ENCODE results near the gene SH3RF3.

The SH3RF3 gene

GRCh38 chr2:109341355-109342255 is 212.6 kb downstream of the SH3RF3 start:
- TF ChIP-seq SUZ12 (IDR thresholded peaks at IDR 0.05; ENCODE audit: extremely low read depth, insufficient read depth, insufficient read length): no peak
- TF ChIP-seq YY1 (IDR thresholded peaks at IDR 0.05; ENCODE audit: insufficient read depth, insufficient read length): no peak
- TF ChIP-seq ZNF274 (IDR thresholded peaks at IDR 0.05; ENCODE audit: low read depth, low read length): no peak
- peaks cover 18% of the 10 kb centered on the region; the same call in 1 of the 2 replicates for H3K9me3 ChIP-seq (ENCODE audit: insufficient read depth, low read length)
- DNase-seq (ENCODE audit: low read depth, low spot score): no peak
- H3K27me3 ChIP-seq (ENCODE audit: insufficient read depth, insufficient read length): no peaks in the 10 kb centered on the region
- no peak overlapping the region for H3K4me3 ChIP-seq (ENCODE audit: insufficient read length, low read depth)
- no peaks in the 10 kb centered on the region for H3K36me3 ChIP-seq (ENCODE audit: insufficient read depth, insufficient read length, low read length)
- no peak overlapping the region for H3K9ac ChIP-seq (ENCODE audit: insufficient read length, low read depth)
- H3K4me1 ChIP-seq (ENCODE audit: insufficient read depth, insufficient read length): no peaks in the 10 kb centered on the region

- Histone ChIP-seq H3K9me3 (ENCODE audit: insufficient read depth, low read length) (peaks cover 18% of the 10 kb centered on the region; the same call in 1 of the 2 replicates), H3K9ac (ENCODE audit: insufficient read length, low read depth) (no peak overlapping the region), H3K4me3 (ENCODE audit: insufficient read length, low read depth) (no peak overlapping the region), H3K27me3 (ENCODE audit: insufficient read depth, insufficient read length) (no peaks in the 10 kb centered on the region), H3K4me1 (ENCODE audit: insufficient read depth, insufficient read length) (no peaks in the 10 kb centered on the region), H3K36me3 (ENCODE audit: insufficient read depth, insufficient read length, low read length) (no peaks in the 10 kb centered on the region)
- DNase-seq (ENCODE audit: low read depth, low spot score): no peak
- no peak for TF ChIP-seq YY1 (IDR thresholded peaks at IDR 0.05; ENCODE audit: insufficient read depth, insufficient read length)
- no peak for TF ChIP-seq ZNF274 (IDR thresholded peaks at IDR 0.05; ENCODE audit: low read depth, low read length)
- TF ChIP-seq SUZ12 (IDR thresholded peaks at IDR 0.05; ENCODE audit: extremely low read depth, insufficient read depth, insufficient read length): no peak
Observed at GRCh38 chr2:109342256-109342850, 213.3 kb downstream of the SH3RF3 start.

- no peak for DNase-seq (ENCODE audit: low read depth, low spot score)
- H3K9me3 ChIP-seq (ENCODE audit: insufficient read depth, low read length): peaks cover 18% of the 10 kb centered on the region; the same call in 1 of the 2 replicates
- no peaks in the 10 kb centered on the region for H3K4me1 ChIP-seq (ENCODE audit: insufficient read depth, insufficient read length)
- no peak overlapping the region for H3K4me3 ChIP-seq (ENCODE audit: insufficient read length, low read depth)
- no peak for TF ChIP-seq ZNF274 (IDR thresholded peaks at IDR 0.05; ENCODE audit: low read depth, low read length)
- TF ChIP-seq YY1 (IDR thresholded peaks at IDR 0.05; ENCODE audit: insufficient read depth, insufficient read length): no peak
- no peak for TF ChIP-seq SUZ12 (IDR thresholded peaks at IDR 0.05; ENCODE audit: extremely low read depth, insufficient read depth, insufficient read length)
- no peaks in the 10 kb centered on the region for H3K27me3 ChIP-seq (ENCODE audit: insufficient read depth, insufficient read length)
- no peaks in the 10 kb centered on the region for H3K36me3 ChIP-seq (ENCODE audit: insufficient read depth, insufficient read length, low read length)
- H3K9ac ChIP-seq (ENCODE audit: insufficient read length, low read depth): no peak overlapping the region
Observed at GRCh38 chr2:109342930-109343329, 213.9 kb downstream of the SH3RF3 start.

DNA sequence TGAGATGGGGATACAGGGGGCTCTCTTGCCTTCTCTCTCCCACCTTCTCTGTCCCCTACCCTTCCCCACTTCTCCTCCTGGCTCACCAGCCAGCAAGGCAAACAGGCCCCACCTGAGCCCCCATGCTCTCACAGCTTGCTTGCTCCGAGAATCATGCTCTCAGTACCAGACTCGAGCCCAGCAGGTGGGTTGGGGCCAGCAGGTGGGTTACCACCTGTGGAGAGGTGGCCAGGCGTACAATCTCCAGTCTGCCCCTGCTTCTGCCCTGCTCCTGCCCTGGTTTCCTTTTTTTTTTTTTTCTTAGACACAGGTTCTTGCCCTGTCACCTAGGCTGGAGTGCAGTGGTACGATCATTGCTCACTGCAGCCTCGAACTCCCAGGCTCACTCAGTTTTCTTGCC is 214.5 kb downstream of the SH3RF3 start:
- DNase-seq (ENCODE audit: low read depth, low spot score): no peak
- no peaks in the 10 kb centered on the region for H3K36me3 ChIP-seq (ENCODE audit: insufficient read depth, insufficient read length, low read length)
- H3K9me3 ChIP-seq (ENCODE audit: insufficient read depth, low read length): peaks cover 18% of the 10 kb centered on the region; the same call in 1 of the 2 replicates
- no peak overlapping the region for H3K9ac ChIP-seq (ENCODE audit: insufficient read length, low read depth)
- peaks cover 1% of the 10 kb centered on the region for H3K4me1 ChIP-seq (ENCODE audit: insufficient read depth, insufficient read length)
- no peak overlapping the region for H3K4me3 ChIP-seq (ENCODE audit: insufficient read length, low read depth)
- no peak for TF ChIP-seq ZNF274 (IDR thresholded peaks at IDR 0.05; ENCODE audit: low read depth, low read length)
- no peak for TF ChIP-seq YY1 (IDR thresholded peaks at IDR 0.05; ENCODE audit: insufficient read depth, insufficient read length)
- no peak for TF ChIP-seq SUZ12 (IDR thresholded peaks at IDR 0.05; ENCODE audit: extremely low read depth, insufficient read depth, insufficient read length)
- no peaks in the 10 kb centered on the region for H3K27me3 ChIP-seq (ENCODE audit: insufficient read depth, insufficient read length)

GRCh38 chr2:109344270-109344805 is 215.3 kb downstream of the SH3RF3 start:
- H3K9ac ChIP-seq (ENCODE audit: insufficient read length, low read depth): no peak overlapping the region

GRCh38 chr2:109345091-109345490 is 216.1 kb downstream of the SH3RF3 start:
- peaks cover 10% of the 10 kb centered on the region for H3K4me1 ChIP-seq (ENCODE audit: insufficient read depth, insufficient read length)

More at GRCh38 chr2:109344270-109344805, 215.3 kb downstream of the SH3RF3 start:
- Histone ChIP-seq H3K36me3 (ENCODE audit: insufficient read depth, insufficient read length, low read length) (no peaks in the 10 kb centered on the region), H3K9me3 (ENCODE audit: insufficient read depth, low read length) (peaks cover 18% of the 10 kb centered on the region; the same call in 1 of the 2 replicates), H3K4me3 (ENCODE audit: insufficient read length, low read depth) (no peak overlapping the region), H3K4me1 (ENCODE audit: insufficient read depth, insufficient read length) (peaks cover 10% of the 10 kb centered on the region), H3K27me3 (ENCODE audit: insufficient read depth, insufficient read length) (no peaks in the 10 kb centered on the region)
- DNase-seq (ENCODE audit: low read depth, low spot score): no peak
- TF ChIP-seq SUZ12 (IDR thresholded peaks at IDR 0.05; ENCODE audit: extremely low read depth, insufficient read depth, insufficient read length) (no peak), ZNF274 (IDR thresholded peaks at IDR 0.05; ENCODE audit: low read depth, low read length) (no peak), YY1 (IDR thresholded peaks at IDR 0.05; ENCODE audit: insufficient read depth, insufficient read length) (no peak)

More at GRCh38 chr2:109345091-109345490, 216.1 kb downstream of the SH3RF3 start:
- H3K27me3 ChIP-seq (ENCODE audit: insufficient read depth, insufficient read length): no peaks in the 10 kb centered on the region
- TF ChIP-seq SUZ12 (IDR thresholded peaks at IDR 0.05; ENCODE audit: extremely low read depth, insufficient read depth, insufficient read length): no peak
- TF ChIP-seq YY1 (IDR thresholded peaks at IDR 0.05; ENCODE audit: insufficient read depth, insufficient read length): no peak
- no peak for TF ChIP-seq ZNF274 (IDR thresholded peaks at IDR 0.05; ENCODE audit: low read depth, low read length)
- H3K36me3 ChIP-seq (ENCODE audit: insufficient read depth, insufficient read length, low read length): no peaks in the 10 kb centered on the region
- H3K4me3 ChIP-seq (ENCODE audit: insufficient read length, low read depth): no peak overlapping the region
- H3K9me3 ChIP-seq (ENCODE audit: insufficient read depth, low read length): peaks cover 10% of the 10 kb centered on the region; the same call in 1 of the 2 replicates
- no peak for DNase-seq (ENCODE audit: low read depth, low spot score)
- H3K9ac ChIP-seq (ENCODE audit: insufficient read length, low read depth): no peak overlapping the region

Data from NT2/D1 (cell line).